ENCODE data around the gene PPM1L.

Gene PPM1L

GRCh38 chr3:160931474-160931873 lies 175.4 kb downstream of the PPM1L start:
- no peak for TF ChIP-seq CTCF (IDR thresholded peaks at IDR 0.05; ENCODE audit: extremely low read depth, insufficient read depth, missing control alignments)
- in situ Hi-C loops (cut with MboI; ENCODE audit: low pct_unique_long_range_greater_than_20kb, low sequenced_read_pairs, unreplicated experiment), result loop anchor here (25.0 kb wide), 1 partner anchor 244 kb away; the partner anchor contains the start of gene ARL14
- DNase-seq (ENCODE audit: low spot score), result no peak

DNA sequence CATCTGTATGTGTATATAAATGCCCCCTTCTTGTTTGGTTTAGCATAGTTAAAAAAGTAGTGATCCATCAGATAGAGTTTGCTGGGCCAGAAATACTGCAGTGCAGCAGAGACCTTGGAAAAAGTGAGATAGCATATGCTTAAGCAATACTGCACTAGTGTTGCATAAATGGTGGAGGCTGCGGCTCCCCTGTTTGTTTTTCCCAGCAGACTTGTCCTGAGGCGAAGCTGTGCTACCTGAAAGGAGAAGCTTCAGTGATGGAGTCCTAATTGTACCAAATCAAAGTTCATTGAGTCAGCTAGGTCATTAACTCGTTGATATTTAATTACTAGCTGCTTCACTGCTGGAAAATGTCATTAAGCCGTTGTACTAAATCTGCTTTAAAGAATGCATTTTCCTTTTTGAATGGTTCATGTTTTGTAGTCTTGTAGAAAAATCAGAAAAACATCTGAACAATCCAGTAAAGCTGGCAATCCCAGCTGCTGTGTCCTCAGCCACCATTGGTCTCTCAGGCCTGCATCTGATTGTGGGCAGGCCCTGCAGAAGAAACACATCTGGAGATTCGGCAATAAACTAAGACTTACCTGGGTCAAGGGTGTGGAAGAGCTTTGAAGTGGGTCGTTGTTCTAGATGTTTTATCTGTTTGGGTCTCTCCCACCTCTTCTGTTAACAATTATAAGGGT lies 179.5 kb downstream of the PPM1L start:
- DNase-seq (ENCODE audit: low spot score), result no peak
- in situ Hi-C loops (cut with MboI; ENCODE audit: low pct_unique_long_range_greater_than_20kb, low sequenced_read_pairs, unreplicated experiment), result loop anchor here (25.0 kb wide), 1 partner anchor 248 kb away; the partner anchor contains the start of gene ARL14
- no peak for TF ChIP-seq CTCF (IDR thresholded peaks at IDR 0.05; ENCODE audit: extremely low read depth, insufficient read depth, missing control alignments)

DNA sequence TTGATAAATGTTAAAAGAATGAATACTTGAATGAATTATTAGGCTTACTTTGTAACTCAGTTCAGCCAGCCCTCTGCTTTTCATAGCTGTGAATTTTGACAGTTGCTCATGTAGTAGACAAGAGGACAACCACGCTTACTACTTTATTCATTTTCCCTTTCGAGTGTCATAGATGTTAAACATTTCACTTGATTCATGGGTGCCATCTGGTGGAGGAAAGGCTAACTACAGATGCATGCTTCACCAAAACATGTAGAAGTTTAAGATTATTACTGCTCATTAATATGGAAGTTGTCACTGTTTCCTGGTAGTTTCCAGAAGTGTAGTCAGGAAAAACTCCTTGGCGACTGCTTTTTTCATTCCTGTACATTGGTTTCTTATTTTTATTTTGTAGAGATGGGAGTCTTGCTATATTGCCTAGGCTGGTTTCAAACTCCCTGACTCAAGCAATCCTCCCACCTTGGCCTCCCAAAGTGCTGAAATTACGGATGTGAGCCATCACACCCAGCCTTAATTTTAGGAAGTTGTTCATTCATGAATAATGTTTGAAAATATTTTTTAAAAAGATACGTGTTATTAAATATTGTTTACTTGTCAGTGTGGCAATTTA lies 186.0 kb downstream of the PPM1L start:
- DNase-seq (ENCODE audit: low spot score), result peak; percentile 53
- in situ Hi-C loops (cut with MboI; ENCODE audit: low pct_unique_long_range_greater_than_20kb, low sequenced_read_pairs, unreplicated experiment), result loop anchor here (25.0 kb wide), 1 partner anchor 255 kb away; the partner anchor contains the start of gene ARL14
- peak; percentile 74 for TF ChIP-seq CTCF (IDR thresholded peaks at IDR 0.05; ENCODE audit: extremely low read depth, insufficient read depth, missing control alignments)

- no peak for TF ChIP-seq CTCF (IDR thresholded peaks at IDR 0.05; ENCODE audit: extremely low read depth, insufficient read depth, missing control alignments)
- DNase-seq (ENCODE audit: low spot score), result no peak
- in situ Hi-C loops (cut with MboI; ENCODE audit: low pct_unique_long_range_greater_than_20kb, low sequenced_read_pairs, unreplicated experiment), result loop anchor here (25.0 kb wide), 1 partner anchor 257 kb away; the partner anchor contains the start of gene ARL14
These were observed 188.0 kb downstream of the PPM1L start for GRCh38 chr3:160943996-160944395.

DNA sequence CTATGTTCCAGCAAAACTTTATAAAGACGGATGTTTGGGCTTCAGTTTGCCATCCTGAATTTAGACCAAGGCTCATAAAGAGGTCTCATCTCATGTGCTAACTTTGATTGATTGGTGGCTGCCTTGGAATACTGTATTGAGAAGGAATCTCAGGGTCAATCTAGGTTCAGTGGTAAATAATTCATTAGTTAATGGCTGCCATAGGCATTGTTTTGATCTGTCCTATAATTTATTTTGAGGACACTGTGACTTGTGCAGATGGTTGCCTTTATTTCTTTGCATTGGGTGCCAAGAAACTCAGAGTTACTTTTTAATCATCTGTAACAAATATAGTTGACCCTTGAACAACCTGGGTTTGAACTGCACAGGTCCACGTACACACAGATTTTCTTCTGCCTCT lies 189.3 kb downstream of the PPM1L start:
- no peak for TF ChIP-seq CTCF (IDR thresholded peaks at IDR 0.05; ENCODE audit: extremely low read depth, insufficient read depth, missing control alignments)
- DNase-seq (ENCODE audit: low spot score), result no peak
- in situ Hi-C loops (cut with MboI; ENCODE audit: low pct_unique_long_range_greater_than_20kb, low sequenced_read_pairs, unreplicated experiment), result loop anchor here (25.0 kb wide), 1 partner anchor 258 kb away; the partner anchor contains the start of gene ARL14

DNA sequence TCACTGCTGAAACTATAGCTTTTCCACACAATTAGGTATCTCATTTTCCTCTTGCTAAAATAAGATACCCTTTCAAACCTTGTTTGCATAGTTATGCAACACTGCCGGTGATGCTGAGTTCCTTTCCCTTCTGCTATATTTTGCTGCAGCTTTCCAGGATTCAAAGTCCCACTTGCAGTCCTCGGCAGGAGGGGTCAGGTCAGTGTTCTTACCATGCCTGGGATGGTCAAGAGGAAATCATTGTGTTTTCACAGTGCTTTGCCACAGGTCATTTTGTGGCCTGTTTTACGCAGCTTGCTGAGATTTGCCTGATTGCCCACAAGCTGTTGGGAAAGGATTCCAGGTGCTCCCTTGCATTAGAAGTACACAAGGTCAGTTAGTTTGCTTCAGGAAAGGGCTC lies 192.2 kb downstream of the PPM1L start:
- DNase-seq (ENCODE audit: low spot score), result no peak
- in situ Hi-C loops (cut with MboI; ENCODE audit: low pct_unique_long_range_greater_than_20kb, low sequenced_read_pairs, unreplicated experiment), result loop anchor here (25.0 kb wide), 1 partner anchor 261 kb away; the partner anchor contains the start of gene ARL14

More for the DNA sequence above, 192.2 kb downstream of the PPM1L start:
- no peak for TF ChIP-seq CTCF (IDR thresholded peaks at IDR 0.05; ENCODE audit: extremely low read depth, insufficient read depth, missing control alignments)
